Subcutaneous abdominal adipose tissue (tissue), 5 donors: ENCODE measurements around the gene FMNL2.
"Not testable (repeated sequence)": the region's sequence is repeated elsewhere in the genome, so short reads cannot be mapped to it uniquely, and the experiment has no call there.

Experiments used
- H3K27ac ChIP-seq: one replicate; pipeline ENCODE4 v1.7.0; 2013; ENCODE audit warnings: low read depth, mild to moderate bottlenecking, inconsistent platforms, low read length, moderate library complexity
- H3K27me3 ChIP-seq, 5 donors: one replicate each; pipeline ENCODE4 v1.7.0; 2013; ENCODE audit warnings: low read length in 5 of 5, inconsistent platforms in 1 of 5; ENCODE audit not compliant: control insufficient read depth in 5 of 5, insufficient read depth in 4 of 5
- H3K36me3 ChIP-seq, 5 donors: one replicate each; pipeline ENCODE4 v1.7.0; 2013; ENCODE audit warnings: low read length in 5 of 5; ENCODE audit not compliant: control insufficient read depth in 5 of 5, insufficient read depth in 5 of 5
- H3K4me1 ChIP-seq, 5 donors: one replicate each; pipeline ENCODE4 v1.7.0; 2013; ENCODE audit warnings: low read length in 5 of 5, mild to moderate bottlenecking in 3 of 5, moderate library complexity in 1 of 5; ENCODE audit not compliant: control insufficient read depth in 5 of 5, insufficient read depth in 5 of 5
- H3K4me3 ChIP-seq, 5 donors: one replicate each; pipeline ENCODE4 v1.7.0; 2013; ENCODE audit warnings: low read length in 5 of 5, low read depth in 1 of 5
- H3K9ac ChIP-seq, 5 donors: one replicate each; pipeline ENCODE4 v1.7.0; 2013; ENCODE audit warnings: low read length in 5 of 5, mild to moderate bottlenecking in 4 of 5, moderate library complexity in 3 of 5
- H3K9me3 ChIP-seq, 5 donors: one replicate each; pipeline ENCODE4 v1.7.0; 2013; ENCODE audit warnings: low read length in 5 of 5; ENCODE audit not compliant: control insufficient read depth in 5 of 5
- donor health status: healthy.
- donor health status: healthy.
- donor health status: healthy.
- donor health status: healthy.
- donor health status: healthy.

The FMNL2 gene

GRCh38 chr2:152510621-152511020 lies 175.6 kb downstream of the FMNL2 start:
- Histone ChIP-seq H3K9ac (no peak overlapping the region), H3K36me3 (no peaks in the 10 kb centered on the region), H3K27me3 (no peaks in the 10 kb centered on the region), H3K9me3 (no peaks in the 10 kb centered on the region), H3K4me1 (peaks cover 0 to 5% (median 4%) of the 10 kb centered on the region in 5 donors), H3K27ac (no peak overlapping the region), H3K4me3 (no peak overlapping the region)

- Histone ChIP-seq H3K4me1 (peaks cover 0 to 4% (median 0%) of the 10 kb centered on the region in 5 donors), H3K27ac (no peak overlapping the region), H3K9ac (no peak overlapping the region), H3K36me3 (no peaks in the 10 kb centered on the region), H3K9me3 (no peaks in the 10 kb centered on the region), H3K27me3 (no peaks in the 10 kb centered on the region), H3K4me3 (no peak overlapping the region)
These were observed 177.0 kb downstream of the FMNL2 start for GRCh38 chr2:152511981-152512380.

- no peaks in the 10 kb centered on the region for H3K27me3 ChIP-seq
- H3K9ac ChIP-seq, result no peak overlapping the region
- peaks cover 0 to 4% (median 0%) of the 10 kb centered on the region in 5 donors for H3K4me1 ChIP-seq
- no peak overlapping the region for H3K27ac ChIP-seq
- no peaks in the 10 kb centered on the region for H3K36me3 ChIP-seq
- H3K9me3 ChIP-seq, result no peaks in the 10 kb centered on the region
- H3K4me3 ChIP-seq, result no peak overlapping the region
These were observed 178.1 kb downstream of the FMNL2 start for GRCh38 chr2:152513029-152513428.

- no peak overlapping the region for H3K4me3 ChIP-seq
- H3K9ac ChIP-seq, result no peak overlapping the region
- H3K27ac ChIP-seq, result no peak overlapping the region
- H3K9me3 ChIP-seq, result no peaks in the 10 kb centered on the region
- peaks cover 0 to 4% (median 0%) of the 10 kb centered on the region in 5 donors for H3K4me1 ChIP-seq
- no peaks in the 10 kb centered on the region for H3K27me3 ChIP-seq
- no peaks in the 10 kb centered on the region for H3K36me3 ChIP-seq
These were observed 178.7 kb downstream of the FMNL2 start for GRCh38 chr2:152513681-152514080.

GRCh38 chr2:152518034-152518433 lies 183.1 kb downstream of the FMNL2 start:
- peaks cover 0 to 4% (median 0%) of the 10 kb centered on the region in 5 donors for H3K4me1 ChIP-seq
- no peak overlapping the region for H3K27ac ChIP-seq
- no peaks in the 10 kb centered on the region for H3K9me3 ChIP-seq
- no peak overlapping the region for H3K4me3 ChIP-seq
- no peaks in the 10 kb centered on the region for H3K36me3 ChIP-seq
- H3K27me3 ChIP-seq, result no peaks in the 10 kb centered on the region
- H3K9ac ChIP-seq, result no peak overlapping the region

GRCh38 chr2:152518641-152519580 lies 183.9 kb downstream of the FMNL2 start:
- Histone ChIP-seq H3K27me3 (no peaks in the 10 kb centered on the region), H3K4me3 (no peak overlapping the region), H3K4me1 (peaks cover 0 to under 1% (median 0%) of the 10 kb centered on the region in 5 donors), H3K9me3 (no peaks in the 10 kb centered on the region), H3K36me3 (no peaks in the 10 kb centered on the region), H3K27ac (no peak overlapping the region), H3K9ac (no peak overlapping the region)

GRCh38 chr2:152519581-152519952 lies 184.6 kb downstream of the FMNL2 start:
- H3K27me3 ChIP-seq, result no peaks in the 10 kb centered on the region
- no peak overlapping the region for H3K4me3 ChIP-seq
- H3K9me3 ChIP-seq, result no peaks in the 10 kb centered on the region
- H3K4me1 ChIP-seq, result no peaks in the 10 kb centered on the region
- no peak overlapping the region for H3K9ac ChIP-seq
- no peak overlapping the region for H3K27ac ChIP-seq
- H3K36me3 ChIP-seq, result no peaks in the 10 kb centered on the region

GRCh38 chr2:152520759-152521158 lies 185.8 kb downstream of the FMNL2 start:
- Histone ChIP-seq H3K27ac (no peak overlapping the region), H3K36me3 (no peaks in the 10 kb centered on the region), H3K9ac (no peak overlapping the region), H3K4me3 (no peak overlapping the region), H3K4me1 (peaks cover 0 to 6% (median 0%) of the 10 kb centered on the region in 5 donors), H3K9me3 (no peaks in the 10 kb centered on the region), H3K27me3 (no peaks in the 10 kb centered on the region)

GRCh38 chr2:152522446-152522845 lies 187.5 kb downstream of the FMNL2 start:
- H3K4me3 ChIP-seq, result not testable (repeated sequence)

GRCh38 chr2:152523091-152523490 lies 188.1 kb downstream of the FMNL2 start:
- H3K4me1 ChIP-seq, result peaks cover 0 to 11% (median 7%) of the 10 kb centered on the region in 5 donors
- H3K36me3 ChIP-seq, result no peaks in the 10 kb centered on the region
- H3K9ac ChIP-seq, result no peak overlapping the region
- no peaks in the 10 kb centered on the region for H3K27me3 ChIP-seq
- H3K9me3 ChIP-seq, result no peaks in the 10 kb centered on the region
- H3K4me3 ChIP-seq, result no peak overlapping the region
- H3K27ac ChIP-seq, result no peak overlapping the region

More at GRCh38 chr2:152522446-152522845, 187.5 kb downstream of the FMNL2 start:
- not testable (repeated sequence) for H3K9me3 ChIP-seq, H3K27ac ChIP-seq, H3K36me3 ChIP-seq, H3K9ac ChIP-seq, H3K27me3 ChIP-seq
- H3K4me1 ChIP-seq, result peaks cover 0 to 11% (median 7%) of the 10 kb centered on the region in 5 donors
